K562 (cell line): ENCODE measurements around the gene PDZK1. TPM values are rescaled to one million over a fixed set of nuclear protein-coding genes. Genes with fewer than 3 reads are reported as not detected.

Experiments
- CHD7 ChIP-seq: fragments of 200-600 bp; sonication (generic); IDR thresholded peaks from one replicate; pipeline ENCODE4 v1.6.1; 2012; ENCODE audit warnings: mild to moderate bottlenecking, low read depth, low read length, inconsistent platforms
- DIDO1 ChIP-seq: fragments of 450-650 bp; IDR thresholded peaks from 2 replicates; pipeline ENCODE4 v1.6.1; 2016; ENCODE audit warnings: low read depth, missing biosample characterization, missing genetic modification characterization
- FOXA3 ChIP-seq, 2 experiments: fragments of 450-650 bp in 1 of 2; sonication (generic) in 1 of 2; formaldehyde crosslinking; IDR thresholded peaks in 1 of 2; conservative IDR thresholded peaks in 1 of 2; 2 replicates each; pipeline versions ENCODE4 v1.4.0 to v1.8.0; 2020 to 2022; ENCODE audit warnings: mild to moderate bottlenecking in 2 of 2, missing genetic modification reagents in 1 of 2
- HMBOX1 ChIP-seq: sonication (generic); IDR thresholded peaks from 2 replicates; pipeline ENCODE4 v1.6.1; 2016
- RFX7 ChIP-seq: fragments of 250-450 bp; sonication (Bioruptor Pico); IDR thresholded peaks from 2 replicates; pipeline ENCODE4 v1.5.1; 2021; ENCODE audit warnings: mild to moderate bottlenecking
- SRF ChIP-seq, 2 experiments: fragments of 250-450, 450-650 bp in 1 of 2; sonication (Bioruptor Pico) in 1 of 2; sonication (generic) in 1 of 2; formaldehyde crosslinking; IDR thresholded peaks; 2 replicates each; pipeline versions ENCODE4 v1.5.0 to v1.5.1; 2020 to 2022; ENCODE audit warnings: mild to moderate bottlenecking in 1 of 2, missing genetic modification reagents in 1 of 2
- TCF3 ChIP-seq: sonication (generic); formaldehyde crosslinking; IDR thresholded peaks from 2 replicates; pipeline ENCODE4 v1.4.0; 2020; ENCODE audit warnings: mild to moderate bottlenecking, missing genetic modification reagents
- TFAP4 ChIP-seq: sonication (generic); formaldehyde crosslinking; IDR thresholded peaks from 2 replicates; pipeline ENCODE4 v1.8.0; 2022; ENCODE audit warnings: missing genetic modification reagents, mild to moderate bottlenecking, moderate library complexity, borderline replicate concordance
- ZC3H4 ChIP-seq: sonication (generic); formaldehyde crosslinking; IDR thresholded peaks from 2 replicates; pipeline ENCODE4 v1.9.0; 2021; ENCODE audit warnings: missing genetic modification reagents, borderline replicate concordance
- ZNF280B ChIP-seq: fragments of 250-450 bp; sonication (Bioruptor Pico); IDR thresholded peaks from 2 replicates; pipeline ENCODE4 v1.5.1; 2021; ENCODE audit warnings: mild to moderate bottlenecking
- polyA plus RNA-seq, 8 experiments: library from polyadenylated mRNA; depleted of rRNA in 4 of 8; stranded (reverse) in 5 of 8; unstranded in 3 of 8; fragments of >200 nt; fragmentation: Nextera tagmentation in 2 of 8; fragmentation: Illumina TruSeq in 1 of 8; extraction: Ambion mirVana in 2 of 8; extraction: Trizol in 1 of 8; gene quantifications; 2 replicates each; pipeline versions ENCODE4 v1.2.1 to v1.2.3, GENCODE V29; 2011 to 2014; ENCODE audit warnings: inconsistent platforms in 1 of 8, missing spikeins in 1 of 8
- total RNA-seq, 7 experiments: library from RNA; depleted of rRNA in 6 of 7; stranded (reverse); fragments of >200 nt in 6 of 7; fragmentation: Illumina TruSeq in 2 of 7; extraction: Trizol in 2 of 7; gene quantifications; 2 replicates each; pipeline versions ENCODE4 v1.2.1 to v1.2.3, GENCODE V29; 2011 to 2021; ENCODE audit warnings: low replicate concordance in 1 of 7

The PDZK1 gene
- total and polyA plus RNA-seq, 9 of the 15 experiments (the other 6 are each of a cell fraction or from before 2014, with no cell fraction given): 0.04 to 0.22 (median 0.16) TPM; not detected in 2

GRCh38 chr1:145695821-145696629, 11.1 kb downstream of the PDZK1 start (continued):
- TF ChIP-seq ZNF280B (no peak), FOXA3 (CRISPR knock-in tag; conservative IDR thresholded peaks at IDR 0.05 in 1 of 2, IDR thresholded peaks at IDR 0.05 in 1 of 2) (peak; percentile 31 to 52; a peak in 1 of 4 replicates), RFX7 (CRISPR knock-in tag) (no peak), SRF (CRISPR knock-in tag; IDR thresholded peaks at IDR 0.05) (no peak), TFAP4 (CRISPR knock-in tag) (0 out of 2 replicates have a peak, but pooled peaks have one; percentile 37), TCF3 (CRISPR knock-in tag) (peak; percentile 34; the same call in 1 of the 2 replicates), DIDO1 (tag) (no peak), HMBOX1 (peak; percentile 42; the same call in 1 of the 2 replicates), ZC3H4 (CRISPR knock-in tag) (no peak), CHD7 (no peak)
